ENCODE results near the gene PPARD.

Gene PPARD

DNA sequence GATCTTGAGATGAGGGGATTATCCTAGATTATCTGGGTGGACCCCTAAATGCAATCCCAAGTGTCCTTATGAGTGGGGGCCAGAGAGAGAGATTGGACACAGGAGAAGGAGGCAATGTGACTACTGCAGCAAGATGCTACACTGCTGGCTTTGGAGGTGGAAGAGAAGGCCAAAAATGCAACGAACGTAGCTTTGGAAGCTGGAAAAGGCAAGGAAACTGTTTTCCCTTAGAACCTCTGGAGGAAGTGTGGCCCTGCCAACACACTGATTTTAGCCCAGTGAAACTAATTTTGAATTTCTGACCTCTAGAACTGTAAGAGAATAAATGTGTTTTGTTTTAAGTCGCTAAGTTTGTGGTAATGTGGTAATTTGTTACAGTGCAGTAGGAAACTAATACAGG is 15.7 kb downstream of the PPARD start:
- no peak for DNase-seq

DNA sequence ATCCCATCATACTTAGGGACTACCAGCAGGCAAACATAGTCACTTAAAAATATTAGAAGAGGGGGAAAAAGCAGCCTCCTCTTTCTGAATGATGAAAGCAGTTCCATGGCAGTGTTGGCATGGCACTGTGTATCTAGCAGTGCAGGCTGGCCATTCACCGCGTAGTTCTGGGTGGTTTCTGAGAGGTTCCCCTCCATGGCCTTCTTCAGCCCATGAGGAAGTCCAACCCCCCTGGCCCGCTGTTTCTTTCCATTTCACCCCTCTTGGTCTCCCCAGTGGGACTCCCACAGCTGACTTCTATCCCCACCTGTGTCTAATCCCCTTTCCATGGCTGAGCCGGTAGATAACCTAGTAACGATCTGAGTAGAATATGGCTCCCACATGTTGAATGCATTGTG is 17.0 kb downstream of the PPARD start:
- DNase-seq, result no peak

GRCh38 chr6:35359744-35360348 is 17.5 kb downstream of the PPARD start:
- DNase-seq, result peak; percentile 26

DNA sequence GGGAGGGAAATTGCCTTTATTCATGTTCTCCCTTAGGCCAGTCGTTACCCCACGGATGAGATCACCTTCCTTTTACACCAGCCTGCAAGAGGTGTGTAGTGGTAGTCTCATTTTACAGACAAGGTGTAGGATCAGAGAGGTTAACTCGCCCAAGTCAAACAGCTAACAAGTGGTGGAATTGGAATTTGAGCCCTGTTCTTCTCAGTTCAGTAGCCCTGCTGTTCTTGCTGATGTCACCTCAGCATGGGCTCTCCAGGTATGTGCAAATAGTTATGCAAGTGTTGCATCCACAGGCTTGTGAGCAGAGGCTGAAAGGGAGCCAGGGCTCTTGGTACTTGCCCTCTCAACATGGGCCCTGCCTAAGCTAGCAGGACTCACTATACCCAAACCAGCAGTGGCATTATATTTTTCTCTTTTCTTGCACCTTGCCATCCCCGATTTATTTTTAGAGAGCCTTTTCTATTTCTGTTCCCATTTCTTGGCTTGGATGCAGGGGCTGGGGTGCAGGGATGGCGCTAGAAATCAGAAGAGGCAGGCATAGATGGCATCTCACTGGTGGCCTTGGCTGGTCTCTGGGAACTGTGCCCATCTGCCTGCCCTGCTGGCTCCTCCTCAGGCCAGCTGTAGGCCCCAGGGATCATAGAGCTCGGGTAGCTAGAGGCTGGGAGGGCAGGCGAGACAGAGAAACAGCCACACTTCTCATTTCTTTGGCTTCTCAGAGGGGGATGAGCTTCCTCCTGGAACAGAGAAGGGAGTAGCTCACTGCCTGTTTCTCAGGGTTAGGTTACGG is 18.2 kb downstream of the PPARD start:
- no peak for DNase-seq

- DNase-seq, result no peak
Measured at GRCh38 chr6:35362200-35362599, 19.8 kb downstream of the PPARD start.

DNA sequence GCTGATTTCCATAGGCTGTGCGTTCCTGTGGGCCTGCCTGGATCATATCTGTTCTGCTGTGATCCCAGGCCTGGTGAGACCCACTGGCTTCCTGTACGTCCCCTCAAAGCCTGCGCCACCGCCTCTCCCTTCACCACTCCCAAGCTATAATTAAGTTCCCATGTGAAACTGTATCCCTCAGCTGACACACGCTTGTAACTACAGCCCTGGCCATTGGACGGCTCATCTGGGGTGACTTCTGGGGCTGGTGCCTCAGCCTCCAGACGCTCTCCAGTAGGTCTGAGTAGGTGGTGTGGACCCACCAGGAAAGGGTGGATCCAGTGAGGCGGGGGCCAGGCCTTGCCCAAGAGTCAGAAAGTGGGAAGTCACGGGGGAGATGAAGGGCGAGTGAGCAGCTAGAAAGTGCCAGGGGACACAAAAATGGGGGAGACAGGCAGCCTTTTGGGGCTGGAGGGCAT is 21.0 kb downstream of the PPARD start:
- peak; percentile 6 for DNase-seq

- DNase-seq, result no peak
Measured at GRCh38 chr6:35365594-35366203, 23.3 kb downstream of the PPARD start.

GRCh38 chr6:35366204-35366596 is 23.8 kb downstream of the PPARD start:
- no peak for DNase-seq

DNA sequence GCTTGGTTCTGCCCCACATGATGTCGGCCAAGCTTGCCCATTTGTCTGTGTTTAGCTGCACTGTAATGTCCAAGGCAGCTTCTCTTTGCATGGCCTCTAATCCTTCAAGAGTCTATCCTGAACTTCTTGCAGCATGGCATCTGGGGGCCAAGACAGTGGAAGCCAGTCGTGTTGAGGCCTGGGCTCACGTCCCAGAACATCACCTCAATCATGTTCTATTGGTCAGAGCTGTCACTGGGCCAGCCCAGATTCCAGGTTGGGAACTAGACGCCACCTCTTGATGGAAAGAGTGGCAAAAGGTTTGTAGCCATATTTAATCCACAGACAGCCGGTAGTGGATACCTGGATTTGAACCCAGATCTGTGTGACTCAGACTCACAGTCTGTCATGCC is 25.3 kb downstream of the PPARD start:
- DNase-seq, result no peak

GRCh38 chr6:35368038-35368887 is 25.9 kb downstream of the PPARD start:
- DNase-seq, result no peak

GRCh38 chr6:35370124-35370741 is 27.9 kb downstream of the PPARD start:
- no peak for DNase-seq

DNA sequence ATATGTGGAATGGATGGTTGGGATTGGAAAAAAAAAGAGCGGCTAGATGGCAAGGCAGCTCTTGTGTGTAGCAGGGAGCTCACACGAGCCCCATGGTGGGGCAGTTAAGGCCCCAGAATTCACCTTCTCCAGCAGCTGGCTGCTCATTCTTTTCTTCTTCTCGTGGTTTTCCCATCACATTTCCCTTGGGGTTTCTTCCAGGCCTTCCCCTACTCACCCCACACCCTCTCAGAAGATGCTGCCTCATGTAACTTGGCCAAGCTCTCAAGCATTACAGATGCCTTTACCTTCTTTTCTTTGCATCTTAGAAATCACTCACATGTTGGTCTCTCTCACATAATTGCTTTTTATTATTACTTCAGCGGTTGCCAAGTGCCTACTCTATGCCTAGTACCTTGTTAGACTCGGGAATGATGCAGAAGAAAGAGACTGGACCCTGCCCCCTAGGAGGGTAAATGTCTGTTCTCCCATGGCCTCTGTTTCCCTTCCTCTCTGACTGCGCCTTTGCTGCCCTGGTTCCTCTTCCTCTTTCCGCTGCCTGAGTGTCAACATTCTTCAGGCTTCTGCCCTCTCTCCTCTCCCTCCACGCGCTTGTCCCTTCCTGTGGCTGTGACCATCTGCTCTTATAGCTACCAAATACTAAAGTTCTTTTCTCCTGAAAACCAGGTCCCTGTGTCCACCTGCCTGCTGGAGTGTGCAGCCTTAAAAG is 28.6 kb downstream of the PPARD start:
- DNase-seq, result no peak

DNA sequence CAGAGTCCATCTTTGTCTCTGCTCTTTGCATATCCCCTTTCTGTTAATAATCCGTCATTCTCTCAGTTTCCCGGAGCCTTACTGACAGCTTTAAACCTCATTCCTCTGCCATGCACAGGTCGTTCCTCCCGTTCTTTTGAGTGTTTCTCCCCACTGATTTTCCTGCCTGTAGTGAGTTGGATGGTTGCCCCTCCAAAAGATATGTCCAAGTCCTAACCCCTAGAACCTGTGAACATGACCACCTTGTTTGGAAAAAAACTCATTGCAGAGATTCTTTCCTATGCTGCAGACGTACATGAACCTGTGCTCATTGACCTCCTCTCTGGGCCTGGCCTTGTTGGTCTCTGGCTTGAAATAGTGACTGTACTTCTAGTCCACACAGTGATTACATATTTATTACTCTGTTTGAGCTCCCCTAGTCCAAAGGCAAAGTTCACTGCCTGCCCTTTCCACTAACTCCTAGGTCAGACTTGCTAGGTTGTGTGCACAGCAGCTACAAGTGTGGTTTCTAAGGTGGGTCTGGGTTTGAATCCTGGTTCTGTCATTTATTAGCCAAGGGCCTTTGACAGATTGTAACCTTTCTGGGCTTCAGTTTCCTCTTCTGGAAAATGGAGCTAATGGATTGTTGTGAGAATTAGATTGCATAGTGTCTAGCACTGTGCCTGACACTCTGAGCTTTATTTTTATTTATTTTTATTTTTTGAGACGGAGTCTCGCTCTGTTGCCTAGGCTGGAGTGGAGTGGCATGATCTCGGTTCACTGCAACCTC is 29.3 kb downstream of the PPARD start:
- no peak for DNase-seq

DNA sequence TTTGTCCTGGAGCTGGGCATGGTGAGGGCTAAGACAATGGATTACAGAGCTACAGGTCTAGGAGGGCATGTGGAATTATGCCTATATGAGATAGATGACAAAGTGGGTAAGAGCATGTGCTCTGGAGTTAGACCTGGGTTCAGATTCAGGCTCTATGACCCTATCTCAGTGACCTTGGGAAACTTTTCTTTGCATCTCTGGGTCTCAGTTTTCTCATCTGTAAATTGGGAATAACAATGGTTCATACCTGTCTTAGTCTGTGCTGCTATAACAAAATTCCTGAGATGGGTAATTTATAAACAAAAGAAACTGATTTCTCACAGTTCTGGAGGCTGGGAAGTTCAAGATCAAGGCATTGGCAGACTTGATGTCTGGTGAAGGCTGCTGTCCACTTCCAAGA is 30.3 kb downstream of the PPARD start:
- no peak for DNase-seq

- no peak for DNase-seq
Measured at GRCh38 chr6:35376281-35376680, 33.9 kb downstream of the PPARD start.

GRCh38 chr6:35377002-35377401 is 34.6 kb downstream of the PPARD start:
- DNase-seq, result no peak

- DNase-seq, result no peak
Measured at GRCh38 chr6:35378261-35378660, 35.9 kb downstream of the PPARD start.

- no peak for DNase-seq
Measured at GRCh38 chr6:35381132-35381531, 38.8 kb downstream of the PPARD start.

GRCh38 chr6:35382015-35382414 is 39.7 kb downstream of the PPARD start:
- DNase-seq, result no peak

DNA sequence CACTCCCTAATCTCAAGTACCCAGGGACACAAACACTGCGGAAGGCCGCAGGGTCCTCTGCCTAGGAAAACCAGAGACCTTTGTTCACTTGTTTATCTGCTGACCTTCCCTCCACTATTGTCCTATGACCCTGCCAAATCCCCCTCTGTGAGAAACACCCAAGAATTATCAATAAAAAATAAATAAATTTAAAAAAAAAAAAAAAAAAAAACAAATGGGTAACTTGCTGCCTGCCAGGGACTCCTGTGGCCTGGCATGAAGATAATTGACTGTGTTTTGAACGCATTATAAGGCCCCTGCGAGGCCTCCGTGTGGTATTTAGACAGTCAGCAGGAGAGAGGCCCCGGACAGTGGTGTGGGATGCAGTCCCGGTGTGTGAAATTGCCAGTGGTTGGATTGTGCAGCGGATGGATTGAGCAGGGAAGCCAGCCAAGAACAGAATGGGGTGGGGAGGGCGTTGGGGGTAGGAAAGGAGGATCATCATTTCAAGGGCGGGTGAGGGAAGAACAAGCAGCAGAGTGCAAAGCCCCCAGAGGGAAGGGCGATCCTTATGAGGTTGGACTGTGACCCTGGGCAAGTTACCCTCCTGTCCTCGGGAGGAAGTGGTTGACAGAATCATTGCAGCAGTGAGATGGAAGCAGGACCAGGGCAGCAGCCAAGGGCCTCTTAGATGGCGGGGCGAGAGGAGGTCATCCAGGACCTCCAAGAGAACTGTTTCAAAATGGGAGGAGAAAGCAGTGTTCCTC is 43.3 kb downstream of the PPARD start:
- DNase-seq, result peak; percentile 26

DNA sequence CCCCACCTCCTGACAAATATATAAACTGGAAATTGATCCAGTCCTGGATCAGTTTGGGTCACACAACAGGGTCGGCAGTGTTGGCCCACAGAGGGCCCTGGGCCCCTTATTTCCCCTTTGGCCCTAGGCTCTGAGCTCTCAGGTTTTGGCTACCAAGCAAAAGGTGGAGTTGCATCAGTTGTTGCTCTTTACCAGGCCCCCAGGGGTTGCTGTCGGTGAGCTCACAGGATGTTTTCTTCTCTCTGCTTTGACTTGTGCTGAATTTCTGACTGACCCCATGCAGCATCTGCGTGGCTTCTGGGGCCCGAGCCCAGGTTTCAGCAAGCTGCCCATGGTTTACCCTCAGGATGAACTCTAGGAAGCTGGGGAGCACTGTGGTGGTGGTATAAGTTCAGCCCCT is 44.6 kb downstream of the PPARD start:
- DNase-seq, result no peak
